Calu3 (cell line): ENCODE results near the gene TTC32. TPM values are rescaled to one million over a fixed set of nuclear protein-coding genes. Genes with fewer than 3 reads are reported as not detected.

Source experiments
- BruUV-seq: library from RNA; stranded (reverse); fragments of 400-500 nt; replicated peaks from 2 replicates; lab custom pipeline; 2021; lab: Mats Ljungman, UMichigan
- CTCF ChIA-PET: fragments of 300-600 bp; sonication (Branson Sonifier 250); formaldehyde crosslinking; loops from one replicate; lab custom pipeline; 2022; ENCODE audit warnings: antibody characterized with exemption; lab: Charles Lee
- DNase-seq: peaks from one replicate; pipeline ENCODE4 v3.0.0; 2022
- H3K27ac Mint-ChIP-seq: one replicate; pipeline ENCODE4 v1.8.0; 2022; ENCODE audit warnings: mixed read lengths; ENCODE audit not compliant: unreplicated experiment
- H3K27me3 Mint-ChIP-seq: one replicate; pipeline ENCODE4 v1.8.0; 2022; ENCODE audit warnings: mixed read lengths; ENCODE audit not compliant: unreplicated experiment
- H3K36me3 Mint-ChIP-seq: one replicate; pipeline ENCODE4 v1.8.0; 2022; ENCODE audit warnings: mild to moderate bottlenecking, moderate library complexity, mixed read lengths; ENCODE audit not compliant: insufficient read depth, unreplicated experiment
- H3K4me1 Mint-ChIP-seq: one replicate; pipeline ENCODE4 v1.8.0; 2022; ENCODE audit warnings: mild to moderate bottlenecking, low read depth, mixed read lengths; ENCODE audit not compliant: unreplicated experiment
- H3K4me3 Mint-ChIP-seq: one replicate; pipeline ENCODE4 v1.8.0; 2022; ENCODE audit warnings: mild to moderate bottlenecking, low read depth, moderate library complexity, mixed read lengths; ENCODE audit not compliant: unreplicated experiment
- H3K9me3 Mint-ChIP-seq: one replicate; pipeline ENCODE4 v1.8.0; 2022; ENCODE audit warnings: low read depth, mixed read lengths; ENCODE audit not compliant: unreplicated experiment
- intact Hi-C: fragments of 100-400 bp; cut with micrococcal nuclease; formaldehyde crosslinking; loops from one replicate; pipeline ENCODE4 v1.10.0; 2022; ENCODE audit not compliant: unreplicated experiment
- total RNA-seq: library from RNA; stranded (reverse); gene quantifications from 2 replicates; pipeline ENCODE4 v1.2.3, GENCODE V29; 2022
- TF ChIP-seq, protein P1 (sequence below): fragments of 200-600 bp; IDR thresholded peaks from one replicate; pipeline ENCODE4 v1.8.0; 2022; ENCODE audit warnings: antibody characterized with exemption; ENCODE audit not compliant: unreplicated experiment

Gene TTC32
- total RNA-seq, 1 experiment from 2014 or later, result 13.6 TPM

- Mint-ChIP-seq H3K27me3 (peaks cover 15% of the 10 kb centered on the region), H3K9me3 (no peaks in the 10 kb centered on the region), H3K4me3 (no peak overlapping the region), H3K36me3 (no peaks in the 10 kb centered on the region), H3K4me1 (no peaks in the 10 kb centered on the region), H3K27ac (no peak overlapping the region)
- intact Hi-C loops, result no loop called here
- BruUV-seq, result no TSS peak
- TF ChIP-seq, protein P1, sequence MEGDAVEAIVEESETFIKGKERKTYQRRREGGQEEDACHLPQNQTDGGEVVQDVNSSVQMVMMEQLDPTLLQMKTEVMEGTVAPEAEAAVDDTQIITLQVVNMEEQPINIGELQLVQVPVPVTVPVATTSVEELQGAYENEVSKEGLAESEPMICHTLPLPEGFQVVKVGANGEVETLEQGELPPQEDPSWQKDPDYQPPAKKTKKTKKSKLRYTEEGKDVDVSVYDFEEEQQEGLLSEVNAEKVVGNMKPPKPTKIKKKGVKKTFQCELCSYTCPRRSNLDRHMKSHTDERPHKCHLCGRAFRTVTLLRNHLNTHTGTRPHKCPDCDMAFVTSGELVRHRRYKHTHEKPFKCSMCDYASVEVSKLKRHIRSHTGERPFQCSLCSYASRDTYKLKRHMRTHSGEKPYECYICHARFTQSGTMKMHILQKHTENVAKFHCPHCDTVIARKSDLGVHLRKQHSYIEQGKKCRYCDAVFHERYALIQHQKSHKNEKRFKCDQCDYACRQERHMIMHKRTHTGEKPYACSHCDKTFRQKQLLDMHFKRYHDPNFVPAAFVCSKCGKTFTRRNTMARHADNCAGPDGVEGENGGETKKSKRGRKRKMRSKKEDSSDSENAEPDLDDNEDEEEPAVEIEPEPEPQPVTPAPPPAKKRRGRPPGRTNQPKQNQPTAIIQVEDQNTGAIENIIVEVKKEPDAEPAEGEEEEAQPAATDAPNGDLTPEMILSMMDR, result no peak
- DNase-seq, result no peak
- CTCF ChIA-PET, result no interaction called here
Measured at GRCh38 chr2:19859565-19859964, 42.2 kb downstream of the TTC32 start.

- no peak overlapping the region for H3K4me3 Mint-ChIP-seq
- intact Hi-C loops, result no loop called here
- no peaks in the 10 kb centered on the region for H3K4me1 Mint-ChIP-seq
- TF ChIP-seq, protein P1, result no peak
- no peaks in the 10 kb centered on the region for H3K9me3 Mint-ChIP-seq
- peaks cover 15% of the 10 kb centered on the region for H3K27me3 Mint-ChIP-seq
- CTCF ChIA-PET, result no interaction called here
- no TSS peak for BruUV-seq
- no peaks in the 10 kb centered on the region for H3K36me3 Mint-ChIP-seq
- no peak for DNase-seq
- H3K27ac Mint-ChIP-seq, result no peak overlapping the region
Measured at GRCh38 chr2:19857806-19858205, 44.0 kb downstream of the TTC32 start.

- TF ChIP-seq, protein P1, result no peak
- no peak overlapping the region for H3K27ac Mint-ChIP-seq
- no peaks in the 10 kb centered on the region for H3K36me3 Mint-ChIP-seq
- H3K4me1 Mint-ChIP-seq, result no peaks in the 10 kb centered on the region
- no peak for DNase-seq
- no TSS peak for BruUV-seq
- CTCF ChIA-PET, result no interaction called here
- intact Hi-C loops, result no loop called here
- H3K27me3 Mint-ChIP-seq, result peaks cover 15% of the 10 kb centered on the region
- no peak overlapping the region for H3K4me3 Mint-ChIP-seq
- H3K9me3 Mint-ChIP-seq, result no peaks in the 10 kb centered on the region
Measured at GRCh38 chr2:19857100-19857499, 44.7 kb downstream of the TTC32 start.

GRCh38 chr2:19855542-19856431, 46.0 kb downstream of the TTC32 start:
- no peak overlapping the region for H3K27ac Mint-ChIP-seq
- H3K9me3 Mint-ChIP-seq, result no peaks in the 10 kb centered on the region
- TF ChIP-seq, protein P1, result no peak
- no peak for DNase-seq
- H3K4me3 Mint-ChIP-seq, result no peak overlapping the region
- CTCF ChIA-PET, result interaction anchor here (0.6 kb wide), 1 partner anchor 11 kb away, joined by 3 read pairs; no protein-coding TSS in a partner anchor
- BruUV-seq, result no TSS peak
- no peaks in the 10 kb centered on the region for H3K4me1 Mint-ChIP-seq
- no peaks in the 10 kb centered on the region for H3K36me3 Mint-ChIP-seq
- peaks cover 15% of the 10 kb centered on the region for H3K27me3 Mint-ChIP-seq
- intact Hi-C loops, result no loop called here
